ENCODE results near the gene SPOP.
"Not testable (repeated sequence)": the region's sequence is repeated elsewhere in the genome, so short reads cannot be mapped to it uniquely, and the experiment has no call there.

Gene SPOP

GRCh38 chr17:49571764-49572163 lies 106.1 kb downstream of the SPOP start:
- no peak for DNase-seq (ENCODE audit: low read depth)

GRCh38 chr17:49571283-49571682 lies 106.6 kb downstream of the SPOP start:
- no peak for DNase-seq (ENCODE audit: low read depth)

- DNase-seq (ENCODE audit: low read depth): no peak
These were observed 107.2 kb downstream of the SPOP start for GRCh38 chr17:49570540-49571242.

GRCh38 chr17:49568695-49569047 lies 109.2 kb downstream of the SPOP start:
- not testable (repeated sequence) for DNase-seq (ENCODE audit: low read depth)

GRCh38 chr17:49567871-49568694 lies 109.8 kb downstream of the SPOP start:
- peak; percentile 32 for DNase-seq (ENCODE audit: low read depth)

GRCh38 chr17:49567104-49567521 lies 110.8 kb downstream of the SPOP start:
- DNase-seq (ENCODE audit: low read depth): no peak

- DNase-seq (ENCODE audit: low read depth): no peak
These were observed 111.2 kb downstream of the SPOP start for GRCh38 chr17:49566668-49567071.

- DNase-seq (ENCODE audit: low read depth): no peak
These were observed 111.9 kb downstream of the SPOP start for GRCh38 chr17:49565948-49566491.

GRCh38 chr17:49564638-49565037 lies 113.3 kb downstream of the SPOP start:
- DNase-seq (ENCODE audit: low read depth): no peak

GRCh38 chr17:49557312-49558024 lies 120.4 kb downstream of the SPOP start:
- no peak for DNase-seq (ENCODE audit: low read depth)

GRCh38 chr17:49556223-49556943 lies 121.5 kb downstream of the SPOP start:
- no peak for DNase-seq (ENCODE audit: low read depth)

- no peak for DNase-seq (ENCODE audit: low read depth)
These were observed 122.2 kb downstream of the SPOP start for GRCh38 chr17:49555495-49556222.

- DNase-seq (ENCODE audit: low read depth): no peak
These were observed 123.0 kb downstream of the SPOP start for GRCh38 chr17:49554694-49555494.

- no peak for DNase-seq (ENCODE audit: low read depth)
These were observed 124.1 kb downstream of the SPOP start for GRCh38 chr17:49553676-49554335.

- no peak for DNase-seq (ENCODE audit: low read depth)
These were observed 125.7 kb downstream of the SPOP start for GRCh38 chr17:49552070-49552751.

- DNase-seq (ENCODE audit: low read depth): no peak
These were observed 126.5 kb downstream of the SPOP start for GRCh38 chr17:49551221-49552069.

- DNase-seq (ENCODE audit: low read depth): not testable (repeated sequence)
These were observed 127.1 kb downstream of the SPOP start for GRCh38 chr17:49550764-49551163.

All from non-pigmented ciliary epithelial cell (primary cell).